Vagina (tissue), 2 donors: ENCODE data around the gene PAFAH1B2. TPM values are rescaled to one million over a fixed set of nuclear protein-coding genes. Genes with fewer than 3 reads are reported as not detected.

Source experiments
- DNase-seq, 2 donors: peaks; one replicate each; pipeline ENCODE4 v3.0.0-alpha.2; 2017; ENCODE audit errors: extremely low spot score in 2 of 2
- H3K27ac ChIP-seq: fragments of 200-600 bp; sonication (generic); one replicate; pipeline ENCODE4 v1.5.1; 2019
- H3K27me3 ChIP-seq: fragments of 200-600 bp; sonication (generic); one replicate; pipeline ENCODE4 v1.5.1; 2019
- H3K36me3 ChIP-seq, 2 donors: fragments of 200-600 bp; sonication (generic); one replicate each; pipeline ENCODE4 v1.5.1; 2017 to 2019
- H3K4me1 ChIP-seq: fragments of 200-600 bp; sonication (generic); one replicate; pipeline ENCODE4 v1.5.1; 2019
- H3K4me3 ChIP-seq, 2 donors: fragments of 200-600 bp; sonication (generic); 1 replicate in 1 of 2; 2 replicates in 1 of 2; pipeline ENCODE4 v1.5.1; 2016 to 2019
- H3K9me3 ChIP-seq: fragments of 200-600 bp; sonication (generic); one replicate; pipeline ENCODE4 v1.5.1; 2019
- CTCF ChIP-seq, 3 experiments: fragments of 450-650 bp in 2 of 3; fragments of 200-600 bp in 1 of 3; sonication (generic) in 1 of 3; IDR thresholded peaks; one replicate each; pipeline ENCODE4 v1.5.1; 2017 to 2019; ENCODE audit warnings: antibody characterized with exemption in 3 of 3, mild to moderate bottlenecking in 2 of 3, moderate library complexity in 2 of 3
- POLR2A ChIP-seq, 2 donors: fragments of 450-650 bp; IDR thresholded peaks; one replicate each; pipeline ENCODE4 v1.6.1; 2017; ENCODE audit warnings: antibody characterized with exemption in 2 of 2, mild to moderate bottlenecking in 2 of 2, moderate library complexity in 2 of 2
- POLR2AphosphoS5 ChIP-seq, 2 donors: sonication (generic); formaldehyde crosslinking; IDR thresholded peaks; one replicate each; pipeline ENCODE4 v1.9.0; 2017; ENCODE audit warnings: antibody characterized with exemption in 2 of 2, mild to moderate bottlenecking in 2 of 2, low read depth in 1 of 2; ENCODE audit not compliant: insufficient read depth in 1 of 2
- intact Hi-C: fragments of 100-400 bp; cut with DNase I; formaldehyde crosslinking; loops from one replicate; pipeline ENCODE4 v1.15.1; 2023
- total RNA-seq: library from RNA; depleted of rRNA; stranded (reverse); fragments of >200 nt; gene quantifications from one replicate; pipeline ENCODE4 v1.2.3, GENCODE V29; 2016

PAFAH1B2 gene
- total RNA-seq, 1 donor from 2014 or later, result 68.5 TPM

DNA sequence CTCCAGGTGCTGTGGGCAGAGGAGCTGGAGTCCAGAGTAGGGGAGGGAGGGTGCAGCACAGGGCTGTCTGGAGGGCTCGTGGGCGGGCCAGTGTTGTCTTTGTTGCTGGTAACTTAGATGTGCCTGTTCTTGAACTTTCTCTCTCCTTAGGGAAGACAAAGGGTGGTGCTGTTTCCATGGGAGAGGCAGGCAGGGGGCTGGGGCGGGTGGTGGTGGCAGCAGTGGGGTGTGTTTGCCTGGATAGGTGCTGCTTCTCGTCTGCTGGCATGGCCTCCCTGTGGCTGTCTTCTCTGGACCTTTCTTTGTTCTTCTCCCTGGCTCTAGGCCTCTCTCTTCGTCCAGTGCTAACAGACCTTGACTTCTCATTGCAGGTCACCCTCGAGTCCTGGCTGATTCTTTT, 42.9 kb downstream of the PAFAH1B2 start:
- intact Hi-C loops, result no loop called here
- Histone ChIP-seq H3K36me3 (peaks cover 2 to 55% of the 10 kb centered on the region in 2 donors), H3K4me1 (no peaks in the 10 kb centered on the region), H3K27me3 (no peaks in the 10 kb centered on the region), H3K27ac (no peak overlapping the region), H3K9me3 (no peaks in the 10 kb centered on the region), H3K4me3 (no peak overlapping the region)
- no peak for TF ChIP-seq POLR2AphosphoS5 (IDR thresholded peaks at IDR 0.05; ENCODE audit: insufficient read depth in 1 of 2, low read depth in 1 of 2)
- TF ChIP-seq POLR2A (IDR thresholded peaks at IDR 0.05), result no peak
- no peak for TF ChIP-seq CTCF (IDR thresholded peaks at IDR 0.05)
- DNase-seq, result no peak

GRCh38 chr11:117187428-117187798, 43.3 kb downstream of the PAFAH1B2 start:
- intact Hi-C loops, result no loop called here
- Histone ChIP-seq H3K27me3 (no peaks in the 10 kb centered on the region), H3K27ac (no peak overlapping the region), H3K4me1 (no peaks in the 10 kb centered on the region), H3K9me3 (no peaks in the 10 kb centered on the region), H3K36me3 (peaks cover 2 to 55% of the 10 kb centered on the region in 2 donors), H3K4me3 (no peak overlapping the region)
- no peak for TF ChIP-seq POLR2A (IDR thresholded peaks at IDR 0.05)
- no peak for TF ChIP-seq CTCF (IDR thresholded peaks at IDR 0.05)
- no peak for TF ChIP-seq POLR2AphosphoS5 (IDR thresholded peaks at IDR 0.05; ENCODE audit: insufficient read depth in 1 of 2, low read depth in 1 of 2)
- DNase-seq, result no peak

DNA sequence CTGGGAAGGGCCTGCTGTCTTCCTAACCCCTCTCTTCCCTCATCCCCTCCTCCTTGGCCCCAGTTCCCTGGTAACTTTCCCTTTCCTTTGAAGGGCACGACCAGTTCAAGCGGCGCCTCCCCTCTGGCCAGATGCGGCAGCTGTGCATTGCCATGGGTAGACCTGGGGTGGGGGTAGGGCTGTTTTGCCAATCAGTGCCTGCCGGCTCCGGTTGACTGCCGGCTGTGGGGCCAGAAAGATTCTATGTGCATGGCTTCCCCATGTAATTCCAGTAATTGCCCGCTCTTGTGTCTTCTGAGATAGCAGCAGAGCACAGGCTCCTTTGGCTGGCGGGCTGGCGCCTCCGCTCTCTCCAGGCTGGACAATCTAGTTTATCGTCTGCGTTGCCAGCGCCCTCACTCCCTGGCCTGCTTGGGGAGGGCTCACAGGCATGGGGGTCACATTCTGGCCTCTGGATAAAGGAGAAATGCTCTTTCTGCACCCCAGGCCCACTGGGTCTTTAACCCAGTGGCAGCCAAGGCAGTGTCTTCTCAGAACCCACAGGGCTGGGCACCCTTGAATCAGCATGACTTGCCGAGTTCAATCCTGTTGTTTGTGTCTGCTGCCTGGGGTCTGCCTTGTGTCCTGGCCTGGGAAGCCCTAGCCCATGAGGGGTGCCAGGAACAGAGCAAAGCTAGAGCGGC, 43.9 kb downstream of the PAFAH1B2 start:
- H3K27me3 ChIP-seq, result no peaks in the 10 kb centered on the region
- no peak overlapping the region for H3K4me3 ChIP-seq
- H3K4me1 ChIP-seq, result no peaks in the 10 kb centered on the region
- no peaks in the 10 kb centered on the region for H3K9me3 ChIP-seq
- TF ChIP-seq POLR2A (IDR thresholded peaks at IDR 0.05), result no peak
- no peak for TF ChIP-seq CTCF (IDR thresholded peaks at IDR 0.05)
- TF ChIP-seq POLR2AphosphoS5 (IDR thresholded peaks at IDR 0.05; ENCODE audit: insufficient read depth in 1 of 2, low read depth in 1 of 2), result no peak
- intact Hi-C loops, result no loop called here
- peaks cover 2 to 53% of the 10 kb centered on the region in 2 donors for H3K36me3 ChIP-seq
- no peak for DNase-seq
- no peak overlapping the region for H3K27ac ChIP-seq

- H3K4me3 ChIP-seq, result no peak overlapping the region
- peaks cover 2 to 55% of the 10 kb centered on the region in 2 donors for H3K36me3 ChIP-seq
- no peak for DNase-seq
- intact Hi-C loops, result no loop called here
- no peak overlapping the region for H3K27ac ChIP-seq
- H3K27me3 ChIP-seq, result no peaks in the 10 kb centered on the region
- no peaks in the 10 kb centered on the region for H3K4me1 ChIP-seq
- H3K9me3 ChIP-seq, result no peaks in the 10 kb centered on the region
- TF ChIP-seq POLR2AphosphoS5 (IDR thresholded peaks at IDR 0.05; ENCODE audit: insufficient read depth in 1 of 2, low read depth in 1 of 2) (no peak), POLR2A (IDR thresholded peaks at IDR 0.05) (no peak), CTCF (IDR thresholded peaks at IDR 0.05) (no peak)
Observed at GRCh38 chr11:117188620-117189081, 44.6 kb downstream of the PAFAH1B2 start.

DNA sequence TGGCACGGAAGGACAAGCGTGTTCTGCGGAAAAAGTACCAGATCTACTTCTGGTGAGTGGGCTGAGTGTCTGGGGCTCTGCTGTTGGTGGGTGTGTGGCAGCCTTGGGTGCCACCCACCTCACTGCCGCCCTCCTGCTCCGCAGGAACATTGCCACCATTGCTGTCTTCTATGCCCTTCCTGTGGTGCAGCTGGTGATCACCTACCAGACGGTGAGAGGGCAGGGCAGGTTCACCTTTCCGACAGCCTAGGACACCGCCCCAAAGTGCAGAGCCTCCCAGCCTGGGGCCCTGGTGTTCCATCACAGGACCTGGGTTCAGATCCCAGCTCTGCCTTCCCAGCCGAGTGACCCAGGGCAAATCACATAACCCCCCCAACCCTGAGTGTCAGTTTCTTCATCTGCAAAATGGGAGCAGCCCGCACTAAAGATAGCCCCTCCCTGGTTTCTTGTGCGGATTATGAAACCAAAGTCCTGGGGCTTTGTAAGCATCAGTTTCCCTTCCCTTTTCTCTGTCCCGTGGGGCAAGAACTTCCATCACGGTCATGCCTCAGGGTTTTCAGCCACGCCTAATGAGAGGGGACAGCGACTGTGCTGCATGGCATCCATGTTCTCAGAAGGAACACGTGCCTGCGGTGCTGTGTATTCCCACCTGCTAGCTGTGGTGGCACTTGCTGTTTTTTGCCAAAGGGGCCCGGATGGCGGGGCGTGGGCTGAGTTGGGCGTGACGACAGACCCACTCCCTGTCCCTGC, 45.3 kb downstream of the PAFAH1B2 start:
- DNase-seq, result no peak
- Histone ChIP-seq H3K27me3 (no peaks in the 10 kb centered on the region), H3K4me1 (no peaks in the 10 kb centered on the region), H3K36me3 (peaks cover 2 to 56% of the 10 kb centered on the region in 2 donors), H3K4me3 (no peak overlapping the region), H3K27ac (no peak overlapping the region), H3K9me3 (no peaks in the 10 kb centered on the region)
- intact Hi-C loops, result no loop called here
- TF ChIP-seq POLR2A (IDR thresholded peaks at IDR 0.05), result no peak
- no peak for TF ChIP-seq POLR2AphosphoS5 (IDR thresholded peaks at IDR 0.05; ENCODE audit: insufficient read depth in 1 of 2, low read depth in 1 of 2)
- no peak for TF ChIP-seq CTCF (IDR thresholded peaks at IDR 0.05)
